ENCODE data around the gene ZNF524. TPM values are rescaled to one million over a fixed set of nuclear protein-coding genes. Genes with fewer than 3 reads are reported as not detected.
A peak's percentile ranks its signal among the peaks of the same experiment; 100 is the strongest.

Gene ZNF524
- polyA plus RNA-seq, 1 experiment, result 7.8 TPM

- CTCF ChIA-PET, result no interaction called here
Measured at GRCh38 chr19:55578761-55579747, 21.0 kb upstream of the ZNF524 start.

DNA sequence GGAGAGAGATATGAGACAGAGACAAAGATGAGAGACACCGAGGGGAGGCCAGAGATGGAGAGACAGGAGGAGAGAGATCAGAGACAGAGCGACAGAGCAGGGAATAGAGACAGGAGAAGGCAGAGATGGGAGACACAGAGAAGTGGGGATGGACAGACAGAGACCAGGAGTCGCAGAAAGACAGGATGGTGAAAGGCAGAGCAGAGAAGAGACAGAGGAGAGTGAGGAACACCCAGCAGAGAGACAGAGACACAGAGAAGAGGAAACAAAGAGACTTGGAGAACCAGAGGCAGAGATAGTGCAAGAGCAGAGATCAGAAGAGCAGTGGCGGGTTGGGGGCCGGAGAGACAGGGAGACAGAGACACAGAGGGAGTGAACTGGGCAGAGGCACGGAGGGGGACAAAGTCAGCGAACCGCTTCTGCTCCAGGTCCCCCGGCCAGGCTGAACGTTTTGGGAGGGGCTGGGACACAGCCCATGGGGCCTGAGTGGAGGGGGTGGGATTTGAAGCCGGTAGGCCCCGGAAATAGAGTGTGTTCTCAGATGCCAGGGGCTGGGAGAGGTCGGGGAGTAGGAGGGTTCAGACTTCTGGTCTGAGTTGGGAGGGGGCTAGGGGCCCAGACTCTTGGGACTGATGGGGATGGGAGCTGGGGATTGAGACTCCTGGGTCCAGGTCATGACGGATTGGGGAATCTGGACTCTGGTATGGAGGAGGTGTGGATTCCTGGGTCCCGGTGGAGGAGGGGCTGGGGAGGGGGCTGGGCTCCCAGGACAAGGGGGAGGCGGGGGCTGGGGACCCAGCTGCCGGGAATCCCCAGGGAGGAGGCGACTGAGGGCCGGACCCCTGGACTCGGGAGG lies 20.1 kb upstream of the ZNF524 start:
- TF ChIP-seq, protein P1, sequence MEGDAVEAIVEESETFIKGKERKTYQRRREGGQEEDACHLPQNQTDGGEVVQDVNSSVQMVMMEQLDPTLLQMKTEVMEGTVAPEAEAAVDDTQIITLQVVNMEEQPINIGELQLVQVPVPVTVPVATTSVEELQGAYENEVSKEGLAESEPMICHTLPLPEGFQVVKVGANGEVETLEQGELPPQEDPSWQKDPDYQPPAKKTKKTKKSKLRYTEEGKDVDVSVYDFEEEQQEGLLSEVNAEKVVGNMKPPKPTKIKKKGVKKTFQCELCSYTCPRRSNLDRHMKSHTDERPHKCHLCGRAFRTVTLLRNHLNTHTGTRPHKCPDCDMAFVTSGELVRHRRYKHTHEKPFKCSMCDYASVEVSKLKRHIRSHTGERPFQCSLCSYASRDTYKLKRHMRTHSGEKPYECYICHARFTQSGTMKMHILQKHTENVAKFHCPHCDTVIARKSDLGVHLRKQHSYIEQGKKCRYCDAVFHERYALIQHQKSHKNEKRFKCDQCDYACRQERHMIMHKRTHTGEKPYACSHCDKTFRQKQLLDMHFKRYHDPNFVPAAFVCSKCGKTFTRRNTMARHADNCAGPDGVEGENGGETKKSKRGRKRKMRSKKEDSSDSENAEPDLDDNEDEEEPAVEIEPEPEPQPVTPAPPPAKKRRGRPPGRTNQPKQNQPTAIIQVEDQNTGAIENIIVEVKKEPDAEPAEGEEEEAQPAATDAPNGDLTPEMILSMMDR (IDR thresholded peaks at IDR 0.05; ENCODE audit: insufficient read depth, low read depth, low read length), result no peak
- CTCF ChIA-PET, result interaction anchor here (0.7 kb wide), 1 partner anchor 112 kb away, joined by 3 read pairs; no protein-coding TSS in a partner anchor
- POLR2A ChIA-PET, result no interaction called here
- Histone ChIP-seq H3K27me3 (ENCODE audit: control insufficient read depth, insufficient read depth, low read length) (no peaks in the 10 kb centered on the region), H3K4me3 (ENCODE audit: low read depth, low read length) (peak overlapping the region; percentile 97), H3K36me3 (ENCODE audit: control insufficient read depth, insufficient read depth, low read length) (peaks cover 3% of the 10 kb centered on the region)
- no peak for DNase-seq (ENCODE audit: low read depth)

More at GRCh38 chr19:55578761-55579747, 21.0 kb upstream of the ZNF524 start:
- H3K4me3 ChIP-seq (ENCODE audit: low read depth, low read length), result peak overlapping the region; percentile 97
- POLR2A ChIA-PET, result no interaction called here
- TF ChIP-seq, protein P1 (IDR thresholded peaks at IDR 0.05; ENCODE audit: insufficient read depth, low read depth, low read length), result no peak
- H3K27me3 ChIP-seq (ENCODE audit: control insufficient read depth, insufficient read depth, low read length), result no peaks in the 10 kb centered on the region
- H3K36me3 ChIP-seq (ENCODE audit: control insufficient read depth, insufficient read depth, low read length), result peaks cover 3% of the 10 kb centered on the region
- no peak for DNase-seq (ENCODE audit: low read depth)

- CTCF ChIA-PET, result interaction anchor here (0.6 to 1.3 kb wide), 3 partner anchors 26 to 113 kb away, joined by 3 to 5 read pairs (median 3); no protein-coding TSS in a partner anchor
- DNase-seq (ENCODE audit: low read depth), result no peak
Measured at GRCh38 chr19:55580628-55581144, 19.4 kb upstream of the ZNF524 start, which contains the start of gene ZNF579. Gene ZNF579, minus strand, starts transcription at chr19:55580848. Its CDS starts 1,209 bp downstream, at chr19:55579639.

DNA sequence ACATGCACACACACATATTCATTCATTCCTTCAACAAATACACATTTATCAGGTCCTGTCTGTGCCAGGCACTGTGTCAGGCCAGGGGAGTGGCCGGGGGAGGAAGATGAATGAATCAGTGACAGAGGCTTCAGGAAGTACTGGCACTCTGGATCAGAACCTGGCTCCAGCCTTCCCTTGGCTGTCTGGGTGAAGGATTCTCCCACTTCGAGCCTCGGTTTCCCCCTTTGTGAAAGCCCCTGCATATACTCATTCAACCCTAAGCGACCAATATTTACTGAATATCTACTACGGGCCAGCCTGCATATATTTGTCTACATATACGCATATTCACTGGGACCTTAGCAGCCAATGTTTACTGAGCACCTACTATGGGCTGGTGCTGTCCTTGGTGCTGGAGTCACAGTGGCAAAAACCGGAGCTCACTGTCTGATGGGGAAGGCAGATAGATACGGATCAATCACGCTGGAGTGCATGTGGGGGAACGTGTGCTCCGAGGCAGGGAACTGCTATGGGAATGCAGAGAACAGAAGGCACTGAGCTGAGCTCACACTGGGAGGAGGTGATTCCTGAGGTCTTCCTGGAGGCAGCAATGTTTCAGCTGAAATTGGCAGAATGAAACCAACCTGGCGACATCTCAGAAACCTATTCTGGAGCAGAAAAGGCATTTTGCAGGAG lies 18.8 kb upstream of the ZNF524 start:
- Histone ChIP-seq H3K27me3 (ENCODE audit: control insufficient read depth, insufficient read depth, low read length) (no peaks in the 10 kb centered on the region), H3K4me3 (ENCODE audit: low read depth, low read length) (peak overlapping the region; percentile 97), H3K36me3 (ENCODE audit: control insufficient read depth, insufficient read depth, low read length) (peaks cover 3% of the 10 kb centered on the region)
- POLR2A ChIA-PET, result no interaction called here
- CTCF ChIA-PET, result interaction anchor here (0.6 to 1.3 kb wide), 3 partner anchors 25 to 113 kb away, joined by 3 to 5 read pairs (median 3); no protein-coding TSS in a partner anchor
- TF ChIP-seq, protein P1 (IDR thresholded peaks at IDR 0.05; ENCODE audit: insufficient read depth, low read depth, low read length), result no peak
- no peak for DNase-seq (ENCODE audit: low read depth)

More at GRCh38 chr19:55580628-55581144, 19.4 kb upstream of the ZNF524 start, which contains the start of gene ZNF579:
- H3K4me3 ChIP-seq (ENCODE audit: low read depth, low read length), result peak within 1 kb of the TSS; percentile 97
- H3K36me3 ChIP-seq (ENCODE audit: control insufficient read depth, insufficient read depth, low read length), result peaks cover 3% of the 10 kb centered on the region
- no peaks in the 10 kb centered on the region for H3K27me3 ChIP-seq (ENCODE audit: control insufficient read depth, insufficient read depth, low read length)
- POLR2A ChIA-PET, result no interaction called here
- TF ChIP-seq, protein P1 (IDR thresholded peaks at IDR 0.05; ENCODE audit: insufficient read depth, low read depth, low read length), result no peak
